SK-N-MC (cell line): ENCODE measurements around the gene MCRIP2.

Source experiments
- EZH2 ChIP-seq: fragments of 200-600 bp; sonication (generic); IDR thresholded peaks from one replicate; pipeline ENCODE4 v1.6.1; 2017; ENCODE audit warnings: antibody characterized with exemption
- FOXP2 ChIP-seq: optimal IDR thresholded peaks from 2 replicates; pipeline ENCODE3; 2011; ENCODE audit warnings: mild to moderate bottlenecking, moderate library complexity; ENCODE audit not compliant: insufficient read depth; ENCODE audit errors: extremely low read length, control extremely low read depth
- POLR2AphosphoS5 ChIP-seq: IDR thresholded peaks from 2 replicates; pipeline ENCODE4 v1.6.1; 2012; ENCODE audit warnings: mild to moderate bottlenecking, low read depth, low read length, borderline replicate concordance

GRCh38 chr16:620700-621525 lies 20.7 kb upstream of the MCRIP2 start:
- TF ChIP-seq POLR2AphosphoS5 = no peak
- TF ChIP-seq EZH2 = no peak
- TF ChIP-seq FOXP2 = no peak
